Fibroblast of skin of right biceps (primary cell): Measurements from ENCODE around the gene RBMY1B.
"Not testable (repeated sequence)": the region's sequence is repeated elsewhere in the genome, so short reads cannot be mapped to it uniquely, and the experiment has no call there.

ENCODE experiments used
- DNase-seq: peaks from one replicate; pipeline ENCODE4 v3.0.0-alpha.2; 2013

The RBMY1B gene

DNA sequence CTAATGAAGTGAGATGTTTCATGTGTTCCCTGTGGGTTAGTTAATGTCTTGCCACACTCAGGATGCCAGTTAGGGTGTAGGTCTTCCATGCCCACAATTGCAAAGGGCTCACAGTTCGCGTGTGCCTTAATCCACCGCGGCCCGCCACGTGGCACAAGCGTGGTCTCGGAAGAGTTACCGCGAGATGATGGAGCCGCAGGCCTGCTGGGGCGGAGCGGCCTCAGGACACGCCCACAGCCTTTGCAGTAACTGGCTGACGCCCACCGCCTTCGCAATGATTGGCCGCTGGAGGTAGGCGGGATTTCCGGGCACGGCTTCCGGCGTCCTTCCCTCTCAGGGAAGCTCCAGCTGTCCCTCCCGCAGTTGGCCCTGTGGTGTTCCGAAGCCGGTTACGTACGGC is at the start of gene RBMY1B:
TSS of gene RBMY1B (plus strand) at position 301 of the 400 bp plus-strand sequence. CDS start 2,013 bp downstream, outside the sequence.
- not testable (repeated sequence) for DNase-seq

DNA sequence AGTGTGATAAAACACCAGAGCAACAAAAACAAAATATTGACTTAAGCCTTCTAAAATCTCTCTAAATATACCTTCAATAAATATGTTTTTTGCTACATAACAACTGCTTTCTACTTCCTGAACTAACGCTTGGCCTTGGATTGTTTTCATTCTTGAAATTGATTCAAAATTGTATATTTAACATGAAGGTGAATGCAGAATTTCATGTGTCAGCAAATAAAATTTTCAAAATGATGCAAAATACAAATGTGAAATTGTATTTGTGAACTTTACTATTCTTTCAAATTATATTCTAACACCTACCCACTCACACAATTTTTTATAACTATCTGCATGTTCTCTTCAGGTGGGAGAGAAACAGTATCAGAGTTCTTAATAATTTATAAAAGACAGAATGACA is 48.2 kb upstream of the RBMY1B start:
- not testable (repeated sequence) for DNase-seq

- DNase-seq = no peak
Measured at GRCh38 chrY:21482967-21483366, 28.2 kb upstream of the RBMY1B start.

DNA sequence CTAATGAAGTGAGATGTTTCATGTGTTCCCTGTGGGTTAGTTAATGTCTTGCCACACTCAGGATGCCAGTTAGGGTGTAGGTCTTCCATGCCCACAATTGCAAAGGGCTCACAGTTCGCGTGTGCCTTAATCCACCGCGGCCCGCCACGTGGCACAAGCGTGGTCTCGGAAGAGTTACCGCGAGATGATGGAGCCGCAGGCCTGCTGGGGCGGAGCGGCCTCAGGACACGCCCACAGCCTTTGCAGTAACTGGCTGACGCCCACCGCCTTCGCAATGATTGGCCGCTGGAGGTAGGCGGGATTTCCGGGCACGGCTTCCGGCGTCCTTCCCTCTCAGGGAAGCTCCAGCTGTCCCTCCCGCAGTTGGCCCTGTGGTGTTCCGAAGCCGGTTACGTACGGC is 23.4 kb downstream of the RBMY1B start, which contains the start of gene RBMY1A1:
TSS of gene RBMY1A1 (plus strand) at position 301 of the 400 bp plus-strand sequence. CDS start 2,013 bp downstream, outside the sequence.
- not testable (repeated sequence) for DNase-seq

DNA sequence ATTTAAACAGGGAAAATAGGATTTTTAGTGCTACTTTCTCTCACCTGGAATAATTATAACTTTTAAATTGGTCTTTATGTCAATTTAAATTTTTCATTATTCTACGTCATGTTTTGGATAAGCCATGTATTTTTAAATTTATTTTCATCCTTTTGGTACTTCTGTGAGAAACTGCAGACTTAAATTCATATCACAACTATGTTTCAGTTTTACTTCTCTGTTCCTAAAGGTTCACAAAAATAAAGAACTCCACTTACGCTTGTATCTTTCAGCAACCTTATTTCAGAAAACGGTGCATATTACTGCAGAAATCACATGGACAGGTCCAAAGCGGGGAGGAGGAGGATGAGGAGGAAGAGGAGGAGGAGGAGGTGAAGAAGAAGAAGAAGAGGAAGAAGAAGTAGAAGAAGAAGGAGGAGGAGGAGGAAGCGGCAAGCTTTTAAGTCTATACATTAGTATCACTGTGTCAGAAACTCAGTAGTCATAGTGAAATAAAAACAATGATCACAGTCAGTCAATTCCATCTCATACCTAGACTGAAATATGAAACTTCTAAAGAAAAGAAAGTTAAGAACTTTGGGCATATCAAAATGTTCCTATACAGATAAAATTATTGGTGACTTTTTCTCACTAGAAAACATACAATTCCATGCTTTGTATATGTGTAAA is 48.3 kb downstream of the RBMY1B start:
- DNase-seq = not testable (repeated sequence)
